VCaP (cell line): ENCODE measurements around the gene PKIB.

ENCODE experiments used
- H3K27ac ChIP-seq: fragments of 450-650 bp; 2 replicates; pipeline ENCODE4 v1.5.1; 2017
- CTCF ChIP-seq: fragments of 450-650 bp; conservative IDR thresholded peaks from 2 replicates; pipeline ENCODE4 v1.5.1; 2017; ENCODE audit warnings: mild to moderate bottlenecking, moderate library complexity

The PKIB gene

GRCh38 chr6:122666418-122666817, 56.2 kb downstream of the PKIB start:
- no peak overlapping the region for H3K27ac ChIP-seq
- TF ChIP-seq CTCF: no peak

- no peak overlapping the region for H3K27ac ChIP-seq
- TF ChIP-seq CTCF: no peak
Measured at GRCh38 chr6:122669418-122669817, 59.2 kb downstream of the PKIB start.

- no peak overlapping the region for H3K27ac ChIP-seq
- no peak for TF ChIP-seq CTCF
Measured at GRCh38 chr6:122669868-122670267, 59.7 kb downstream of the PKIB start.

GRCh38 chr6:122671251-122671650, 61.0 kb downstream of the PKIB start:
- TF ChIP-seq CTCF: no peak
- no peak overlapping the region for H3K27ac ChIP-seq

- no peak for TF ChIP-seq CTCF
- no peak overlapping the region for H3K27ac ChIP-seq
Measured at GRCh38 chr6:122673343-122673961, 63.2 kb downstream of the PKIB start.

- H3K27ac ChIP-seq: peak overlapping the region; percentile 13; the same call in 1 of the 2 replicates
- no peak for TF ChIP-seq CTCF
Measured at GRCh38 chr6:122676146-122676545, 65.9 kb downstream of the PKIB start.

GRCh38 chr6:122676688-122677087, 66.5 kb downstream of the PKIB start:
- TF ChIP-seq CTCF: no peak
- peak overlapping the region; percentile 13; the same call in 1 of the 2 replicates for H3K27ac ChIP-seq
